GM19025 (cell line): ENCODE results near the gene SGCB.

ENCODE experiments used
- ATAC-seq: cut with Tn5 transposase; IDR thresholded peaks from one replicate; pipeline ENCODE4 v1.9.1; 2021; ENCODE audit warnings: mild to moderate bottlenecking, low read depth, moderate library complexity; ENCODE audit not compliant: unreplicated experiment

Gene SGCB

DNA sequence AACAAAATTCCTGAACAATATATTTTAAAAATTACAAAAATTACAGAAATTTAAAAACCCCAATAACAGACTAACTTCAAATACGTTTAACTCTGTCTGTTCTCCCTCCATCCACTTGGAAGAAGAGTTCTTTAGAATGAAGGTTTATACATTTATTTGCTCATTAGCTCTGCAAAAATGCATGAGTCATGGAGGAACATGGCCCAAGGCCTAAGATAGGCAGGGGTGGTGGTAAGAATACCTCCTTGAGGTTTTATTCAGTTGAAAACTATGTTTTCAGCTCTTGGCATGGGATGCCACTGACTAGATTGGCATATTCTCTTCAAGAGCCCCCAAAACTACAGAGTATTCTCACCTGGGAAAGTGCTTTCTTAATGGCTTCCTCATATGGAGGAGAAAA, 9.1 kb downstream of the SGCB start:
- no peak for ATAC-seq

DNA sequence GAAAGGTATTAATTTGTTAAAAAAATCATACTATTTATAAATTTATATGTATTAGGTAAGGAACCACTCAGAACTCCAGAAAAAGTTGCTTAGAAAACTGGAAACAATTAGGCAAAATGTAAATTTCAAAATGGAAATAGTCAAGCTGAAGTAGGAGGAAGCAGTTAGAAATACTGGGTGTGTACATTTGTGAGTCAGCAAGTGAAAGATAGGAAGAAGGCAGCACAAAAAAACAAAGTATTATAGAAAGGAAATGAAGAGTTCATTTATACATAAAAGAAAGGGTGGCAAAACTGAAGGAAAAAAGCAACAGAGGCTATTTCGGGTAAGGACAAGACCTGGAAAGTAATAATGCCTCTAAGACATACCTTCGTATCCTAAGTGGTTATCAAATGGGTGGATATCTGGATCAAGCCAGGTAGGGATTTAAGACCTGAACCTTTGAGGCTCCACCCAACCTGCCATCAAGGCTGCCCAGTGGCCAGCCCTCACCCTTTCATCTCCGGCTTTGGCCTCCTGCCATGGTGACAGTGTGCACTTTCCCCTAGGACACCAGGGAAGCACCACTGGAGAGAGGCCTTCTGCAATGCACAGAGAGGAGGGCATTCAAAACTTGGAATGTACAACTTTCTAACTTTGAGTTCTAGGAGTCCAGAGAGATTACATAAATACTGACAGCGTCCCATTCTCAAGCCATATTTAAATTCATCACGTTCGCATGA, 18.0 kb downstream of the SGCB start, which contains the start of gene LRRC66:
TSS of gene LRRC66 (minus strand) at position 428 of the 722 bp plus-strand sequence. CDS start 2,750 bp downstream, outside the sequence.
- no peak for ATAC-seq

DNA sequence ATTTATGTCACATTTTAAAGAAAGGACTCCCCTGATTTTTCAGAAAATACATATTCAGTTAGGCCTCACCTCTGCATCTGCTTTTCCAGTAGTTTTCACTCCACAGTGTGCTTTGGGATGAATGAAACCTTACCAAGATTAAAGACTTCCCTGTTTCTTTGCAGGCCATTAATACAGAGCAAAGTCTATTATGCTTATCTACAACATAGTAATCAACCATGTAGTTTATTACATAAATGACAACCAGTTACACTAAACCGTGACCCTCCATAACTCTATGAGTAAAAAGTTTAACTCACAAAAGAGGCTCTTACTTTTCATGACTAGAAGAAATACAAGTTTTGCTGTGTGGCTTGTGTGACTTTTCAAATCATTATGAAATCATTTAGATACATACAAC, 20.3 kb downstream of the SGCB start:
- ATAC-seq, result no peak

DNA sequence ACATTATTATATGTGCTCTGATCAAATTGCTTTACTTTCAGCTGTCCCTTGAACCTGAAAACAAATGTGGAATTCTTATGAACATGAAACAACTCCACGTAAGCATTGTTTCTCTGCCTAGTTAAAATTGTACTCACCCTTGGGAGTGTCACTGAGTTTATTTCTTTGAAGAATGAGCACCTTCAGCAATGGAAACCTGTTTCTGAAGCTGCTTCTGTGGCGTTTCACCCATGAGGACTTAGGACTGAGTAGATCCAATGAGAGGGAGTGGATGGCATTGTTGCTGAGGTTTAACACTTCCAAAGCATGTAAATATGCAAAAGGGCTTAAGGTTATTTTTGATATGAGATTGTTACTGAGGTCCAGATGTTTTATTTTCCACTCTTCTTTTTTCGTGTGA, 21.1 kb downstream of the SGCB start:
- ATAC-seq, result no peak

DNA sequence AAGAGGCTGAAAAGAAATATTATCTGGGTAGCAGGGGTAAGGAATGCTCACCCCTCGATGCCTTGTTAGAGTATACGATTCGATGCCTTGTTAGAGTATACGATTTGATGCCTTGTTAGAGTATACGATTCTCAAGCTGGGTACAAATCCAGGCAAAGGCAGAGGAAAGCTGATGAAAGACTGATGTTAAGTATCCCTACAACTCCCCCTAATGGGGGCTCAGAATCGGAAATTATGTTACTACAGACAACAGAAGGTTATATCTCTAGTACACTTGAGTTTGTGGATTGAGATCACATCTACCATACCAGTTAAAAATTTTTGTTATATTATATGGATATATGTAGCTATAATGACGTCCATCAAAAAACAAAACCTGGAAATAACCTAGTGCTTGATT, 22.7 kb downstream of the SGCB start:
- ATAC-seq, result no peak

DNA sequence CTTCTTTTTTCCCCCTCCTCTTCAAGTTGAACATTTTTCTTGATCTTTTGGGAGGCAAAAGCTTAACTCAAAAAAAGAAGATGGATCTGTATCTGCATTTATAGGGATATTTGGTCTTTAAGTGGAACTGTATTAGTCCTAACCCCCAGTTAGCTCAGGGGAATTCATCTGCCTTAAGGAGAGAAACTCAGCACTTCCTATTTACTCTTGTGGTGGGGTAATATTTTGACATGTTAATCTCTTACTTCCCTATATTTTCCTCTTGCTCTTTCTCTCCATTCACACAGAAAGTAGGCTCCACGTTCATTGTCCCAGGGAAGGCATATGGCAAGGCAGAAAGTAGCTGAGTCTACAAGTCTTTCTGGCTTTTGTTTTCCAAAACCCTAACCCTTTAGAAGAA, 23.2 kb downstream of the SGCB start:
- no peak for ATAC-seq

DNA sequence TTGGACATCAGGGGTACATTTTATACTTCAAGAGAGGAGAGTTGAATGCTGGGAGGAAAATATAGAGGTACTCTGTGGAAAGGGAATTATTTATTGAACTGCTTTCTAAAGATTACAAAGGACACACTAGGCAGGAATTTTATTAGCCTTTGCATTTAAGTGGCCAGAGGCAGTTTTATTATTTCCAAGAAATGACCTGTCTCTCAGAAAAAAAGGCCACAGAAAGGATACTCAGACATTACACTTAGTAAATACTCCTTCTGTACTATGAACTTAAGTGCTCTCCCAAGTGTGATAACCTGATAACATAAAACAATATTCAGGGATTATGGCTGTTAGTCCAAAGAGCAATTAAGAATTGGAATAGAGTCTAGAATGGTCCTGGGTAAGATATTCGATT, 25.4 kb downstream of the SGCB start:
- ATAC-seq, result no peak

DNA sequence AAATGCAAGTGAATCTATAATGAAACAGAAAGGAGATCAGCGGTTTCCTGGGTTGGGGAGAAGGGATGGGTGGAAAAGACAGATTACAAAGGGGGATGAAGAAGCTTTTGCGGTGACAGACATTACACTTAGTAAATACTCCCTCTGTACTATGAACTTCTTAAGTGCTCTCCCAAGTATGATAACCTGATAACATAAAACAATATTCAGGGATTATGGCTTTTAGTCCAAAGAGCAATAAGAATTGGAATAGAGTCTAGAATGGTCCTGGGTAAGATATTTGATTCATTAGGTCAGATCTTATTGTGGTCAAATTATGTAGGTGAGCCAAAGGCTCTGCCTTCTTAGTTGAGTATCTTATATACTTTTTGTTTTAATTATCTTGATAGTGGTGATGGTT, 27.1 kb downstream of the SGCB start:
- ATAC-seq, result no peak

DNA sequence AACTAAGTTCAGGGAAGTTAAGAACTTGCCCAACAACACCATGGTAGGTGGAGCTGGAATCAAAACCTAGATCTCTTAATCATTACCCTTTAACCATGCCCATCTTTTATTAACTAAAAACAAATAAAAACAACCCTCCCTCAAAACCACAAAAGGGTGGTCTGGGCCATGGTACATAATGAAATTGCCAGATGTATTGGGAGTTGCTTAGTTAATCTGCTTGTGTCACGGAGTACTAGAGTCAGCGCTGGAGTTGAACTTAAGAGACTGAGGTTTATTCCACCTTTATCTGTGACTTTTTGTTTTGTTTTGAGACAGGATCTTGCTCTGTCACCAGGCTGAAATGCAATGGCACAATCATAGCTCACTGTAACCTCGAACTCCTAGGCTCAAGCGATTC, 31.2 kb downstream of the SGCB start:
- ATAC-seq, result no peak

DNA sequence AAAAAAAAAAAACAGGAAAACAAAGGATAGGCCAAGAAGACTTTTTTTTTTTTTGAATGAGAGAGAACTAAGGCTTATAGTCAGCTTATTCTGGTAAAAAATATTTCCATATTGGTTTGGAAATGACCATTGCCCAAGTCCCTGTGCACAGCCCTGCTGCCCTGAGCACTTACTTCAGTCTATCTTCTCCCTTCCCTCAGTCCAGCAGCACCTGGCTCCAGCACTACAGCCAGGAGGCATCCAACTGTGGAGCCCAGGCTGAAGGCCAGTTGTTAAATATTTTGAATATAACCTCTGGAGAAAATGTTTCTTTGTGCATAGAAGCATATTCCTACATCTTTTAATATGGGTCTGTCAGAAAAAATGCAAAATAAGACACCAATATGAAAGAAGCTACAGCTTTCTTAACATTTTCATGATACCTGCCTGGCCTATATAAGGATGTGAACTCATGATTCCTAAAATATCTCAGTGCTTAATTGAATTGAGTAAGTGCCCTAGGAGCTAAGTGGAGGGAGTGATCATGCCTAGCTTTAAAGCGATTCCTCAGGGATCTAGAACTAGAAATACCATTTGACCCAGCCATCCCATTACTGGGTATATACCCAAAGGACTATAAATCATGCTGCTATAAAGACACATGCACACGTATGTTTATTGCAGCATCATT, 32.4 kb downstream of the SGCB start:
- ATAC-seq, result no peak

DNA sequence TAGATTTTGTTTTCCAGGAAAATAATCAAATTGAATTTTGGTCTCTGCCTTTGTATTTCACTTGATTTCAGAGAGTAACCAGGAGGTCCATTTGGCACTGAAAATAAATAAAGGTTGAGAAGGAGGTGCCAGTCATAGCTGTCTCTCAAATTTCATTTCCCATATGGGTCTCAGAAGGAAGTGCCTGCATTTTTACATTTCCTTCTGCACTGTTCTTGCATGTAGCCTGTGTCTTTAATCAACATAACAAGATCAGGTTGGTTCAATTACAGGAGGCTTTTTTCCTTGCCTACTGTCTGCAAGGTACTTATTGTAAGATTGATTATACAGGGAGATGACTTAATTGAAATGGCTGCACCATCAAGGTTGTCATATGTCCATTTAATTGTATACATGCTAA, 33.7 kb downstream of the SGCB start:
- no peak for ATAC-seq

DNA sequence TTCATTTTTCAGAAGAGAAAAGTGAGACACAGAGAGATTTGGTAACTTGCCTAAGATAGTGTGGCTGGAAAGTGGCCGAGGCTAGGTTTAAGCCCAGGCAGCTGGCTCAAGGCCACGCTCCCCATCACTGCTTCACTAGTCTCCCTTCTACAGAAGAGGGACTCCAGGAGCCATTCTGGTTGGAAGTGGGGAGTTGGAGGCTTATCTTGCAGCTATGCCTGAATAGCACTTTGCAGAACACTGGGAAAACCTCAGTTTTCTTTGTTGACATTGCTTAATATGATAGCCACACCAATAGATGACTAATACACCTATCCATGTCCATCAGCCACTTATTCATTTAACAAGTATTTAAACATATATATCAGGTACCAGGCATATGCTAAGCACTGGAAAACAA, 36.5 kb downstream of the SGCB start:
- ATAC-seq, result no peak

DNA sequence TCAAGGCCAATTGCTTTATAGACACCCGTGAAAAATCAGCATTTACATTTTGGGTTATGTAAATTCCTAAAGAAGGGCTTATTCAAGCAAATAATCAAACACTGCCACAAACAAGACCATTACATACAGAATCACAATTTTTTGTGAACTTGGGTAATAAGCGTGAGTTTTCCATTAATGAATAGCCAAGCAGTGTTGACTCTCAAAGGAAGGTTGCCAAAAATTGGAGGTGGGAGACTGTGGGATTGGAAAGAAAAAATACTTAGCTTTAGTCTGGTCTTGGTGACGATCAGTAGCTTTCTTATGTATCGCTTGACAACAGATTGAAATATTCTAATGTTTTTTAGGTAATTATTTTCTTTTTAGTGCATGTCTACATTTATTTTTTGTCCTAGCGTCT, 38.8 kb downstream of the SGCB start:
- no peak for ATAC-seq

DNA sequence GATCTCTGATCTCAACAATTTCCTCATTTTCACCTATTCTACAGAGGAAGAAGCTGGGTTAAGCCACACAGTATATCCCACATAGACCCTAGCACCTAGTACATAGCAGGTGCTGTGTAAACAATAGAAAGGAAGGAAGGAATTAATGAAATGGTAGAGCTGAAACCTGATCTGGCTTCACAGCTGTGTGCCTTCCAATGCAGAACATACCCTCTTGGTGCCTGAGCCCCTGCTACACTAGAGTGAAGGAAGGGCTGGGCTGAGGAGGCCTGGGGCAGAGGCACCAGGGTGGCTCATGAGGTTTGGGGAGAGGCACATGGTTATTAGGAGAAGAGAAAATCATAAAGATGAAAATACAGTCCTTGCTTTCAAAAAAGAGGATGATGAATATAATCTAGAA, 39.3 kb downstream of the SGCB start:
- no peak for ATAC-seq

DNA sequence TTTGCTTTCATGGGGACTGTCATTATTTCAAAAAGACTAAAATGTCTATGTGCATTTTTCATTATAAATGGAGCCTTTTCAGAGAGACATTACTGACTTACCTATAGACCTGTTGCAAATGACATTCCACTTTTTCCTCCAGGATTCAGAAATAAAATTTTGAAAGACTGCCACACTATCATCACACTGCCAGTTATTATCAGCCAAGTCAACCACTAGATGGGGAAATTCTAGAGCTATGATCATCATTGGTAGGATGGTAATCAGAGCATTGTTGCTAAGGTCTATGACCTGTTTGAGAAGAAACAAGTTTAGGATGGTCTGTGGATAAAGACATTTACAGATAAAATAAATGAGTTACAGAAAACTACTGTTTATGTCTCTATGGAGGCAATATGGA, 40.5 kb downstream of the SGCB start:
- no peak for ATAC-seq

DNA sequence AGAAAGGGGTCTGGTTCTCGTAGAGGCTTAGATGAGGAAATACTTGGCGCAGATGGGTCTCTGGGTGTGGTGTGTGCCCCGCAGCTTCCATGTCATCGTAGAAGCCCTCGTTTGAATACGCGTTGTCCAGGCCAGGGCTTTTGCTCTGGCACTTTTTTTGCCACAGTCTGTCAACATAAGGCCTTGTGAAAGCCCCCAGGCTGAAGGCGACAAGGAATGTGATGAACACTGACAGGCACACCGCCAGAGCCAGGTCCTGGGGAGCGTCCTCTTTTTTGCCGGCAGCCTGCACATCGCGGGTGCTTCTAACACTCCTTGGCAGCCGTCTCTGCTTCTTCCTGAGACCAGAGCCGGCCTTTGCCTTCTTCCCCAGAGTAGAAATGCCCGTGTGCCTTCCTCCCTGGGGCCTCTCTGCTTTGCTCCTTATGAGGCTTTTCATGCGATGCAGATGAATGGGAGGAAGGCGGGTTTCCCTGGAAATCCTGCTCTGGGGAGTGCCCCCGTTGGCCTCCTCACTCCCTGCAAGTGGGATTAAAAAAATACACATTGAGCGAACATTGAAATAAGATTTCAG, 42.4 kb downstream of the SGCB start:
- ATAC-seq, result no peak
